GM21786 (cell line): Measurements from ENCODE around the gene OR14I1.

ENCODE experiments used
- ATAC-seq: cut with Tn5 transposase; IDR thresholded peaks from one replicate; pipeline ENCODE4 v1.9.1; 2021; ENCODE audit not compliant: unreplicated experiment

Gene OR14I1

GRCh38 chr1:248702714-248703113 lies at the start of gene OR14I1:
TSS of gene OR14I1 (minus strand) at chr1:248702766.
- ATAC-seq: no peak

GRCh38 chr1:248751635-248752034 lies 49.1 kb upstream of the OR14I1 start:
- no peak for ATAC-seq

- no peak for ATAC-seq
Measured at GRCh38 chr1:248751142-248751541, 48.6 kb upstream of the OR14I1 start.

- ATAC-seq: no peak
Measured at GRCh38 chr1:248750496-248750895, 47.9 kb upstream of the OR14I1 start.

GRCh38 chr1:248748211-248748610 lies 45.6 kb upstream of the OR14I1 start:
- ATAC-seq: no peak

- ATAC-seq: no peak
Measured at GRCh38 chr1:248740876-248741275, 38.3 kb upstream of the OR14I1 start.

- no peak for ATAC-seq
Measured at GRCh38 chr1:248739572-248740205, 37.1 kb upstream of the OR14I1 start.

GRCh38 chr1:248737457-248737856 lies 34.9 kb upstream of the OR14I1 start:
- no peak for ATAC-seq

- no peak for ATAC-seq
Measured at GRCh38 chr1:248736977-248737376, 34.4 kb upstream of the OR14I1 start.

- no peak for ATAC-seq
Measured at GRCh38 chr1:248733566-248733965, 31.0 kb upstream of the OR14I1 start.

GRCh38 chr1:248730507-248731335 lies 28.2 kb upstream of the OR14I1 start:
- ATAC-seq: no peak

- no peak for ATAC-seq
Measured at GRCh38 chr1:248714248-248714647, 11.7 kb upstream of the OR14I1 start.

GRCh38 chr1:248710305-248710900 lies 7.8 kb upstream of the OR14I1 start:
- no peak for ATAC-seq

GRCh38 chr1:248704606-248705005 lies 2.0 kb upstream of the OR14I1 start:
- ATAC-seq: no peak

- no peak for ATAC-seq
Measured at GRCh38 chr1:248703674-248704073, 1.1 kb upstream of the OR14I1 start.

- no peak for ATAC-seq
Measured at GRCh38 chr1:248699099-248699498, 3.5 kb downstream of the OR14I1 start.

GRCh38 chr1:248697907-248698306 lies 4.7 kb downstream of the OR14I1 start:
- no peak for ATAC-seq

GRCh38 chr1:248696774-248697173 lies 5.8 kb downstream of the OR14I1 start:
- ATAC-seq: no peak

GRCh38 chr1:248696261-248696660 lies 6.3 kb downstream of the OR14I1 start:
- ATAC-seq: no peak

GRCh38 chr1:248695451-248696132 lies 7.0 kb downstream of the OR14I1 start:
- no peak for ATAC-seq

GRCh38 chr1:248691567-248692155 lies 10.9 kb downstream of the OR14I1 start:
- ATAC-seq: no peak
